ENCODE data around the gene EFCAB5.

Gene EFCAB5

DNA sequence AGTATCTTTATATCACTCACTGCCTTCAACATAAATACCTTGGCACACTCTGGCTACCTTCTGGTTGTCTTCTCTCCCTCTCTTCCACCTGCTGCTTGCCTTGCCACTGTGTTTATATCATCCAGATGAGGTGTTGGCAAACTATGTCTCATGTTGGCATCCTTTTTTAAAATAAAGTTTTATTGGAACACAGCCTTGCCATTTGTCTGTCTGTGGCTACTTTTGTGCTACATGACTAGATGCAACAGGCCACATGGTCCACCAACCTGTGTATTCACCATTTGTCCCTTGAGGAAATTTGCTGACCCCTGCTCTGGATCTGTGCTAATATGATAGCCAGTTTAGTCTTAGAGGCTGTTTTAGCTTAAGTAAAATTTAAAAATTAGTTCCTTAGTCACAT lies 212.0 kb downstream of the EFCAB5 start:
- ChIA-PET POLR2A (interaction anchor here (0.6 kb wide), 1 partner anchor 44 kb away, joined by 5 read pairs; no protein-coding TSS in a partner anchor), CTCF (interaction anchor here (0.9 to 3.0 kb wide), 3 partner anchors 16 to 45 kb away, joined by 3 to 16 read pairs (median 3); no protein-coding TSS in a partner anchor)
- DNase-seq (ENCODE audit: extremely low spot score) = no peak
- TF ChIP-seq, protein P1, sequence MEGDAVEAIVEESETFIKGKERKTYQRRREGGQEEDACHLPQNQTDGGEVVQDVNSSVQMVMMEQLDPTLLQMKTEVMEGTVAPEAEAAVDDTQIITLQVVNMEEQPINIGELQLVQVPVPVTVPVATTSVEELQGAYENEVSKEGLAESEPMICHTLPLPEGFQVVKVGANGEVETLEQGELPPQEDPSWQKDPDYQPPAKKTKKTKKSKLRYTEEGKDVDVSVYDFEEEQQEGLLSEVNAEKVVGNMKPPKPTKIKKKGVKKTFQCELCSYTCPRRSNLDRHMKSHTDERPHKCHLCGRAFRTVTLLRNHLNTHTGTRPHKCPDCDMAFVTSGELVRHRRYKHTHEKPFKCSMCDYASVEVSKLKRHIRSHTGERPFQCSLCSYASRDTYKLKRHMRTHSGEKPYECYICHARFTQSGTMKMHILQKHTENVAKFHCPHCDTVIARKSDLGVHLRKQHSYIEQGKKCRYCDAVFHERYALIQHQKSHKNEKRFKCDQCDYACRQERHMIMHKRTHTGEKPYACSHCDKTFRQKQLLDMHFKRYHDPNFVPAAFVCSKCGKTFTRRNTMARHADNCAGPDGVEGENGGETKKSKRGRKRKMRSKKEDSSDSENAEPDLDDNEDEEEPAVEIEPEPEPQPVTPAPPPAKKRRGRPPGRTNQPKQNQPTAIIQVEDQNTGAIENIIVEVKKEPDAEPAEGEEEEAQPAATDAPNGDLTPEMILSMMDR (IDR thresholded peaks at IDR 0.05; ENCODE audit: control extremely low read depth, extremely low read depth, low read depth, missing control alignments) = no peak

DNA sequence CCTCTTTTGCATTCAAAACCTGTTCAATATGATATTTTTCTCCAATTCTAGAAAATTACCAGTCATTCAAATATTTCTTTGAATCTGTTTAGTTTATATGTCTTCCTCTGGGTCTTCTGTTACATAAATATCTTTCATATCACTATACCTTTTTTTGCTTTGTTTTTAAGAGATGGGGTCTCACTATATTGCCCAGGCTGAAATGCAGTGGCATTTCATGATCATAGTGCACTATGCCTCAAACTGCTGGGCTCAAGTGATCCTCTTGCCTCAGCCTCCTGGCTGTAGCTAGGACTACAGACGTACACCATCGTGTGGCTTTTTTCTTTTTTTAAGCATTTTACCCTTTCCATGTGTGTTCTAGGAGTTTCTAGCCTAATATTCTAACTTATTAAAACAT lies 214.0 kb downstream of the EFCAB5 start:
- no peak for DNase-seq (ENCODE audit: extremely low spot score)
- ChIA-PET CTCF (no interaction called here), POLR2A (no interaction called here)
- TF ChIP-seq, protein P1 (IDR thresholded peaks at IDR 0.05; ENCODE audit: control extremely low read depth, extremely low read depth, low read depth, missing control alignments) = no peak

Data from GM10248 (cell line).